ENCODE results near the gene C1orf159.
"Not testable (repeated sequence)": the region's sequence is repeated elsewhere in the genome, so short reads cannot be mapped to it uniquely, and the experiment has no call there.

Gene C1orf159

GRCh38 chr1:1145547-1145914 lies 29.6 kb upstream of the C1orf159 start:
- DNase-seq (ENCODE audit: low read depth in 1 of 2, low spot score in 1 of 2): no peak
- TF ChIP-seq JUND (IDR thresholded peaks at IDR 0.05; ENCODE audit: low read depth): no peak
- in situ Hi-C loops (cut with HindIII; ENCODE audit: low pct_unique_long_range_greater_than_20kb, low sequenced_read_pairs): no loop called here

- DNase-seq (ENCODE audit: low read depth in 1 of 2, low spot score in 1 of 2): no peak
- in situ Hi-C loops (cut with HindIII; ENCODE audit: low pct_unique_long_range_greater_than_20kb, low sequenced_read_pairs): no loop called here
- TF ChIP-seq JUND (IDR thresholded peaks at IDR 0.05; ENCODE audit: low read depth): no peak
Measured at GRCh38 chr1:1144843-1145546, 29.1 kb upstream of the C1orf159 start.

GRCh38 chr1:1144122-1144842 lies 28.4 kb upstream of the C1orf159 start:
- in situ Hi-C loops (cut with HindIII; ENCODE audit: low pct_unique_long_range_greater_than_20kb, low sequenced_read_pairs): no loop called here
- TF ChIP-seq JUND (IDR thresholded peaks at IDR 0.05; ENCODE audit: low read depth): no peak
- no peak for DNase-seq (ENCODE audit: low read depth in 1 of 2, low spot score in 1 of 2)

- in situ Hi-C loops (cut with HindIII; ENCODE audit: low pct_unique_long_range_greater_than_20kb, low sequenced_read_pairs): no loop called here
- no peak for TF ChIP-seq JUND (IDR thresholded peaks at IDR 0.05; ENCODE audit: low read depth)
- no peak for DNase-seq (ENCODE audit: low read depth in 1 of 2, low spot score in 1 of 2)
Measured at GRCh38 chr1:1143636-1144035, 27.7 kb upstream of the C1orf159 start.

- TF ChIP-seq JUND (IDR thresholded peaks at IDR 0.05; ENCODE audit: low read depth): no peak
- in situ Hi-C loops (cut with HindIII; ENCODE audit: low pct_unique_long_range_greater_than_20kb, low sequenced_read_pairs): no loop called here
- DNase-seq (ENCODE audit: low read depth in 1 of 2, low spot score in 1 of 2): no peak
Measured at GRCh38 chr1:1142844-1143243, 27.0 kb upstream of the C1orf159 start.

- DNase-seq (ENCODE audit: low read depth in 1 of 2, low spot score in 1 of 2); in situ Hi-C loops (cut with HindIII; ENCODE audit: low pct_unique_long_range_greater_than_20kb, low sequenced_read_pairs): not testable (repeated sequence)
Measured at GRCh38 chr1:1142352-1142751, 26.5 kb upstream of the C1orf159 start.

- no peak for DNase-seq (ENCODE audit: low read depth in 1 of 2, low spot score in 1 of 2)
- no peak for TF ChIP-seq JUND (IDR thresholded peaks at IDR 0.05; ENCODE audit: low read depth)
- in situ Hi-C loops (cut with HindIII; ENCODE audit: low pct_unique_long_range_greater_than_20kb, low sequenced_read_pairs): no loop called here
Measured at GRCh38 chr1:1141911-1142250, 26.0 kb upstream of the C1orf159 start.

- no peak for TF ChIP-seq JUND (IDR thresholded peaks at IDR 0.05; ENCODE audit: low read depth)
- in situ Hi-C loops (cut with HindIII; ENCODE audit: low pct_unique_long_range_greater_than_20kb, low sequenced_read_pairs): no loop called here
- DNase-seq (ENCODE audit: low read depth in 1 of 2, low spot score in 1 of 2): no peak
Measured at GRCh38 chr1:1141244-1141910, 25.5 kb upstream of the C1orf159 start.

GRCh38 chr1:1140673-1141072 lies 24.8 kb upstream of the C1orf159 start:
- TF ChIP-seq JUND (IDR thresholded peaks at IDR 0.05; ENCODE audit: low read depth): no peak
- DNase-seq (ENCODE audit: low read depth in 1 of 2, low spot score in 1 of 2): no peak
- in situ Hi-C loops (cut with HindIII; ENCODE audit: low pct_unique_long_range_greater_than_20kb, low sequenced_read_pairs): no loop called here

GRCh38 chr1:1137256-1138045 lies 21.6 kb upstream of the C1orf159 start:
- no peak for TF ChIP-seq JUND (IDR thresholded peaks at IDR 0.05; ENCODE audit: low read depth)
- no peak for DNase-seq (ENCODE audit: low read depth in 1 of 2, low spot score in 1 of 2)
- in situ Hi-C loops (cut with HindIII; ENCODE audit: low pct_unique_long_range_greater_than_20kb, low sequenced_read_pairs): no loop called here

GRCh38 chr1:1136547-1137230 lies 20.8 kb upstream of the C1orf159 start:
- DNase-seq (ENCODE audit: low read depth in 1 of 2, low spot score in 1 of 2): peak in 1 of 2 experiments; percentile 44

More at GRCh38 chr1:1136547-1137230, 20.8 kb upstream of the C1orf159 start:
- in situ Hi-C loops (cut with HindIII; ENCODE audit: low pct_unique_long_range_greater_than_20kb, low sequenced_read_pairs): no loop called here
- no peak for TF ChIP-seq JUND (IDR thresholded peaks at IDR 0.05; ENCODE audit: low read depth)
